Fibroblast of mammary gland (primary cell): ENCODE measurements around the gene SV2C.
"Not testable (repeated sequence)": the region's sequence is repeated elsewhere in the genome, so short reads cannot be mapped to it uniquely, and the experiment has no call there.

Experiments
- DNase-seq: peaks from one replicate; pipeline ENCODE4 v3.0.0-alpha.2; 2010; ENCODE audit warnings: low read depth
- H3K4me3 ChIP-seq: 2 replicates; pipeline ENCODE4 v1.5.1; 2011; ENCODE audit warnings: low read depth, mild to moderate bottlenecking, low read length, moderate library complexity; ENCODE audit not compliant: control insufficient read depth
- TF ChIP-seq, protein P1 (sequence below): conservative IDR thresholded peaks from 2 replicates; pipeline ENCODE4 v1.5.1; 2011; ENCODE audit warnings: low read depth, low read length, inconsistent platforms; ENCODE audit not compliant: control insufficient read depth, insufficient read depth

SV2C gene

DNA sequence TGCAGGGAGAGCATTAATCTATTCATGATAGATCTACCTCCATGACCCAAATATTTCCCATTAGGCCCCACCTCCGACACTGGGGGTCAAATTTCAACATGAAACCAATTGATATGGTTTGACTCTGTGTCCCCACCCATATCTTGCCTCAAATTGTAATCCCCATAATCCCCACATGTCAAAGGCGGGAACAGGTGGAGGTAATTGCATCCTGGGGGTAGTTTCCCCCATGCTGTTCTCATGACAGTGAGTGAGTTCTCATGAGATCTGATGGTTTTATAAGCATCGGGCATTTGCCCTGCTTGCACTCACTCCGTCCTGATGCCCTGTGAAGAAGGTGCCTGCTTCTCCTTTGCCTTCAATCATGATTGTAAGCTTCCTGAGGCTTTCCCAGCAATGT, 153.5 kb downstream of the SV2C start:
- TF ChIP-seq, protein P1, sequence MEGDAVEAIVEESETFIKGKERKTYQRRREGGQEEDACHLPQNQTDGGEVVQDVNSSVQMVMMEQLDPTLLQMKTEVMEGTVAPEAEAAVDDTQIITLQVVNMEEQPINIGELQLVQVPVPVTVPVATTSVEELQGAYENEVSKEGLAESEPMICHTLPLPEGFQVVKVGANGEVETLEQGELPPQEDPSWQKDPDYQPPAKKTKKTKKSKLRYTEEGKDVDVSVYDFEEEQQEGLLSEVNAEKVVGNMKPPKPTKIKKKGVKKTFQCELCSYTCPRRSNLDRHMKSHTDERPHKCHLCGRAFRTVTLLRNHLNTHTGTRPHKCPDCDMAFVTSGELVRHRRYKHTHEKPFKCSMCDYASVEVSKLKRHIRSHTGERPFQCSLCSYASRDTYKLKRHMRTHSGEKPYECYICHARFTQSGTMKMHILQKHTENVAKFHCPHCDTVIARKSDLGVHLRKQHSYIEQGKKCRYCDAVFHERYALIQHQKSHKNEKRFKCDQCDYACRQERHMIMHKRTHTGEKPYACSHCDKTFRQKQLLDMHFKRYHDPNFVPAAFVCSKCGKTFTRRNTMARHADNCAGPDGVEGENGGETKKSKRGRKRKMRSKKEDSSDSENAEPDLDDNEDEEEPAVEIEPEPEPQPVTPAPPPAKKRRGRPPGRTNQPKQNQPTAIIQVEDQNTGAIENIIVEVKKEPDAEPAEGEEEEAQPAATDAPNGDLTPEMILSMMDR, result no peak
- H3K4me3 ChIP-seq, result no peak overlapping the region
- no peak for DNase-seq

DNA sequence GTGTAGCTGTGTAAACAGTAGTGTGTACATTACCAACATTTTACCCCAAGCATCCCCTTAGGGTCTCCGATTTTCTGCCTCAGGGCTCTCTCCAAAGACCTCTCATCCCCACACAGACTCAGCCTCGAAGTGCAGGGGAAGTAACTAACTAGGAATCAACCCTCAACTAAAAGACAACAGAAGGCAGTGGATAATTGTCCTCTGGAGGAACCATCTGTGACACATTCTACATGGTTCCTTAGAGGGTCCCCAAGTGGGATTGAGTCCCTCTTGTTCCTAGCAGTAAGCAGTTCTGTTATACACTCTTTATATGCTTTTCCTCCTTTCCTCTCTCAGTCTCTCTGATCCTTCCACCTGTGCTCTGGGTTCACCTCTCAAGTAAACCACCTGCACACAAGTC, 157.2 kb downstream of the SV2C start:
- no peak for DNase-seq
- TF ChIP-seq, protein P1, result no peak
- no peak overlapping the region for H3K4me3 ChIP-seq

DNA sequence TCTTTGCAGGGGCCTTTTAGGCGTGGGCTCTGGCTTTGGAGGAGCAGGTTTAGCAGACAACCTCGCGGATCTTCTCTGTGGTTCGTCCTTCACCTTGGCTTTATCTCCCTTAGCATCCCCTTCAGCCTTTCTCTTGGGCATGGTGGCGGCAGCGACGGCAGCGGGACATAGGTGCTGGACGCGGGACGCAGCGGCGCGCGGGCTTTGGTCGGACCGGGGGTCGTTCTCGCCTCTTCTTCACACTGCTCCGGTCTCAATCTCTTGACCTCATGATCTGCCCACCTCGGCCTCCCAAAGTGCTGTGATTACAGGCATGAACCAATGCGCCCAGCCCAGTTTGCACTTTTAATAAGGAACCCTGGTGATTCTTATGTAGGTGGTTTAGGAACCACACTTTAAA, 159.0 kb downstream of the SV2C start:
- not testable (repeated sequence) for DNase-seq, H3K4me3 ChIP-seq

DNA sequence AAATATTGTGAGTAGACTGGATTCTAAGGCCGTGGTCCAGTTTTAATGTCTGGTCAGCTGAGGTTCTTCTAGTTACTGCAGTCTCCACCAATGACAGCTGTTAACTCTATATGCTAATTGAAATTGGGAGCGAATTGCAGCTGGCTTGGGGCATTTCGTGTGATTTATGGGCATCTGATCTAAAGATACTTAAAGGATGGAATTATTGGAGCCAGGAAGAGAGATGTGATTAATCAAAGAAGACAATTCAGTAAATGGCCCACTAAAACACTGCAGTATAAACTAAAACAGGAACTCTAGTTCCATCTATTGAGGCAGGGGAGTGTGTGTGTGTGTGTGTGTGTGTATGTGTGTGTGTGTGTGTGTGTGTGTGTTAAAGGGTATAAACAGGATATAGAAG, 162.4 kb downstream of the SV2C start:
- DNase-seq, result no peak
- H3K4me3 ChIP-seq, result no peak overlapping the region
- TF ChIP-seq, protein P1, result no peak

DNA sequence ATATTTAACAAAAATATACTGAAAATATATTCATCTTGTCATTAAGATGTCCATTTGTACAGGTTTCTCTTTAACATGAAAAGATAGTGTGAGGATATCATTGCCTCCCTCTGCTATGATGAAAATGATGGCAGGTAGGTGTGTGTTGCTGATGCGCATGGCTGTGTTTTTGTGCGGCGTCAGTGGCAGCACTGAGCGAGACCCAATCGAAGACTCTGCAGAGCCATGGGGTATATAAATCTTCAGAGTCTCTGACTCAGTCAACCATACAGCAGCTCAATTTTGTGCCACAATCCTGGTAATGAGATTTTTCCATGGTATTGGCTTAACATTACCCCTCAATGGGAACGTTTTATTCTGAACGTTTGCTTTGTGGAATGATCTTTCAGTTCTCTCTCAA, 166.4 kb downstream of the SV2C start:
- TF ChIP-seq, protein P1, result no peak
- H3K4me3 ChIP-seq, result no peak overlapping the region
- no peak for DNase-seq

DNA sequence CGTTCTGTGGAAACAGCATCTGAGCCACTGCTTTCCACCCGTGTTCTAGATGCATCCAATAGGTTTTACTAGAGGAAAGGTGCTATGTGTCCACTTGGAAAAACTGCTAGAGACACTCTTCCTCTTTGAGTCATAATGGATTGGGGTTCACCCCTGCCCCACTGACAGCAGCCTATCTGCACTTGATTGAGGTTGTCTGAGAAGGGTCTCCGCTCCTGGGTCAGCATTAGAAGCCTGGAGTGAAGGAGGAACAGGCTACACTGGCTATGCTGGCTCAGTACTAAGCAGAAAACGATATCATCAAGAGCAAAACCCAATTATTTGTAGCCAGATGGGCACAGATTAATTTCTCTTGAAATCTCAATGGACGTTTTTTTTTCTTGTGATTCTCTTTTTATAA, 167.3 kb downstream of the SV2C start:
- TF ChIP-seq, protein P1, result no peak
- DNase-seq, result no peak
- H3K4me3 ChIP-seq, result no peak overlapping the region

DNA sequence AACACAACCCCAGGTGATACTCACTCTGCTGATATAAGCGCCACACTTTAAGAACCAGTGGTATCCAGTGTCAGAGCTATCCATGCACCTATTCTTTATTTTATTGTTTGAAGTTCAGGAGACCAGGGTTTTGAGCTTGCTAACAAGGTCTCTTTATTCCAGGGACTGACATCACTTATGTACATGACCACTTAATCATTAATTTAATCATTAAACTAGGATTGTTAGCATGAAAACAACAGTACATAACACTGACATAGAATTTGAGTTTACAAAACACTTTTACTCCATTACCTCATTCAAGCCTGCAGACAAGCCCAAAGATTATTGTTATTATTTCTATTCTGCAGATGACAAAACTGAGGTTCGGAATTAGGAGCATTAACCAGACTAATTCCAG, 168.5 kb downstream of the SV2C start:
- TF ChIP-seq, protein P1, result no peak
- no peak for DNase-seq
- H3K4me3 ChIP-seq, result no peak overlapping the region
